Measurements from ENCODE around the gene LMX1B. TPM values are rescaled to one million over a fixed set of nuclear protein-coding genes. Genes with fewer than 3 reads are reported as not detected.

The LMX1B gene
- total RNA-seq, 1 experiment from 2014 or later = 11.3 TPM

DNA sequence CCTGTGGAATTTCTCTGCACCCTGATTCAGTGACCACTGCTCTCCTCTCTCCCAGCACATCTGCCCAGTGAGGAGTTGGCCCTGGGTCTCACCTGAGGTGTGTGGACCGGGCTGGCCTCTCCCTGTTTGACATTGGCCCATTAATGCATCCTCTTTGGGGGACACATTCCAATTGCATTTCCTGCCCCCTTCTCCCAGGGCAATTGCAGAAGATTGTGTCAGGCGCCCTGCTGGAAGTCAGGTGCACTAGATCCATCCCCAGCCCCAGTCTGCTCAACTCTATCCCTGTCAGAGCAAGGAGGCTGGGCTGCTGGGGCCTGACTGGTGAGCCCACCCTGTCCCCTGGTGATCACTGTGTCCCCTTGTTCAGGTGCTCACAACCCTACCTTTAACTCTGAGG, 84.5 kb downstream of the LMX1B start:
- no peak for TF ChIP-seq ELF1 (IDR thresholded peaks at IDR 0.05; ENCODE audit: borderline replicate concordance, low read depth)
- TF ChIP-seq CBX3 (IDR thresholded peaks at IDR 0.05; ENCODE audit: low read depth) = no peak
- no peak overlapping the region for H3K4me3 ChIP-seq (replicated peaks in 1 of 2; ENCODE audit: low read depth in 1 of 2, low read length in 2 of 2)
- no peaks in the 10 kb centered on the region for H3K79me2 ChIP-seq (ENCODE audit: insufficient read depth, low read length)
- ChIA-PET RAD21 (ENCODE audit: low non-redundant PET in 1 of 2, low total read pairs in 2 of 2, uncharacterized antibody in 2 of 2, unreplicated experiment in 2 of 2) (no interaction called here), POLR2A (no interaction called here), CTCF (interaction anchor here (5.9 kb wide), 1 partner anchor 9 kb away, joined by 47 read pairs; no protein-coding TSS in a partner anchor)
- H3K9me3 ChIP-seq (ENCODE audit: control insufficient read depth in 1 of 2, insufficient read depth in 1 of 2, low read depth in 1 of 2, low read length in 2 of 2) = no peaks in the 10 kb centered on the region
- ATAC-seq = no peak
- H3K27me3 ChIP-seq (ENCODE audit: insufficient read depth, low read length) = no peaks in the 10 kb centered on the region
- H3K27ac ChIP-seq (ENCODE audit: low read depth, low read length) = no peak overlapping the region
- H2AFZ ChIP-seq (ENCODE audit: low read depth, low read length, poor library complexity, severe bottlenecking) = no peak overlapping the region
- H3K36me3 ChIP-seq (ENCODE audit: control insufficient read depth in 1 of 2, insufficient read depth in 2 of 2, low read length in 2 of 2) = no peaks in the 10 kb centered on the region
- H3K9ac ChIP-seq (ENCODE audit: low read length) = no peak overlapping the region
- H3K4me2 ChIP-seq (ENCODE audit: low read length) = no peak overlapping the region
- peaks cover 3 to 5% of the 10 kb centered on the region in 2 experiments; a peak in 2 of 4 replicates for H3K4me1 ChIP-seq (ENCODE audit: control insufficient read depth in 1 of 2, insufficient read depth in 2 of 2, low read length in 2 of 2)
- BruUV-seq (replicated peaks) = no TSS peak
- no peaks in the 10 kb centered on the region for H4K20me1 ChIP-seq (ENCODE audit: insufficient read depth)
- intact Hi-C loops (cut with micrococcal nuclease) = no loop called here
- DNase-seq (ENCODE audit: low read depth, low spot score) = no peak
- H3K9me2 ChIP-seq (ENCODE audit: insufficient read depth) = no peaks in the 10 kb centered on the region

DNA sequence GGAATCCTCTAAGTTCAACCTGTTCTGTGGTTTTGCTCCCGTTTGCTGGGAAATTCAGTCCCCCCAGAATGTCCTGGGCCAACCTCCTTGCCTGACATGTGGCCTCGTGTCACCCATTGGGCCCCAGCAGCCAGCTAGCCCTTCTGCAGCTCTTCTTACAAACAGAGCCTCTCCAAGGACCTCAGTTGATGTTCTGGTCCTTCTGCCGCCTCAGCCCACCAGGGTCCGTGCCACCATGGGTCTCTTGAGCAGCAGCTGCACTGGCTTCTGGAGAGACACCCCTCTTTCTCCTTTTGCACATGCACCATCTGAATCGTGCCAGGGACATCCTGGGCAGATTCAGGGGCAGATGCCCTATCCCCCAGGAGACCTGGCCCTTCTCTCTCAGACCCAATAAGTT, 85.0 kb downstream of the LMX1B start:
- Histone ChIP-seq H3K9me2 (ENCODE audit: insufficient read depth) (no peaks in the 10 kb centered on the region), H3K36me3 (ENCODE audit: control insufficient read depth in 1 of 2, insufficient read depth in 2 of 2, low read length in 2 of 2) (no peaks in the 10 kb centered on the region), H2AFZ (ENCODE audit: low read depth, low read length, poor library complexity, severe bottlenecking) (no peak overlapping the region), H4K20me1 (ENCODE audit: insufficient read depth) (no peaks in the 10 kb centered on the region), H3K79me2 (ENCODE audit: insufficient read depth, low read length) (no peaks in the 10 kb centered on the region), H3K27ac (ENCODE audit: low read depth, low read length) (no peak overlapping the region), H3K9ac (ENCODE audit: low read length) (no peak overlapping the region), H3K27me3 (ENCODE audit: insufficient read depth, low read length) (no peaks in the 10 kb centered on the region), H3K4me1 (ENCODE audit: control insufficient read depth in 1 of 2, insufficient read depth in 2 of 2, low read length in 2 of 2) (peaks cover 3 to 5% of the 10 kb centered on the region in 2 experiments; a peak in 2 of 4 replicates), H3K9me3 (ENCODE audit: control insufficient read depth in 1 of 2, insufficient read depth in 1 of 2, low read depth in 1 of 2, low read length in 2 of 2) (no peaks in the 10 kb centered on the region), H3K4me2 (ENCODE audit: low read length) (no peak overlapping the region), H3K4me3 (replicated peaks in 1 of 2; ENCODE audit: low read depth in 1 of 2, low read length in 2 of 2) (no peak overlapping the region)
- ChIA-PET POLR2A (no interaction called here), CTCF (interaction anchor here (5.9 kb wide), 1 partner anchor 9 kb away, joined by 47 read pairs; no protein-coding TSS in a partner anchor), RAD21 (ENCODE audit: low non-redundant PET in 1 of 2, low total read pairs in 2 of 2, uncharacterized antibody in 2 of 2, unreplicated experiment in 2 of 2) (no interaction called here)
- no peak for ATAC-seq
- DNase-seq (ENCODE audit: low read depth, low spot score) = no peak
- TF ChIP-seq JUND (IDR thresholded peaks at IDR 0.05) = no peak
- TF ChIP-seq SIN3A (IDR thresholded peaks at IDR 0.05; ENCODE audit: low read depth) = no peak
- TF ChIP-seq YY1 (IDR thresholded peaks at IDR 0.05; ENCODE audit: extremely low read depth, insufficient replicate concordance, low read depth, low read length) = no peak
- TF ChIP-seq ZFX (IDR thresholded peaks at IDR 0.05) = no peak
- TF ChIP-seq CBX3 (IDR thresholded peaks at IDR 0.05; ENCODE audit: low read depth) = no peak
- TF ChIP-seq ELF1 (IDR thresholded peaks at IDR 0.05; ENCODE audit: borderline replicate concordance, low read depth) = no peak
- no peak for TF ChIP-seq EGR1 (IDR thresholded peaks at IDR 0.05; ENCODE audit: low read depth)
- no peak for TF ChIP-seq TCF7L2 (IDR thresholded peaks at IDR 0.05; ENCODE audit: borderline replicate concordance, extremely low read depth, insufficient read depth, insufficient read length)
- TF ChIP-seq SP1 (IDR thresholded peaks at IDR 0.05; ENCODE audit: low read depth) = no peak
- TF ChIP-seq REST (IDR thresholded peaks at IDR 0.05; ENCODE audit: low read depth) = no peak
- TF ChIP-seq, protein P1, sequence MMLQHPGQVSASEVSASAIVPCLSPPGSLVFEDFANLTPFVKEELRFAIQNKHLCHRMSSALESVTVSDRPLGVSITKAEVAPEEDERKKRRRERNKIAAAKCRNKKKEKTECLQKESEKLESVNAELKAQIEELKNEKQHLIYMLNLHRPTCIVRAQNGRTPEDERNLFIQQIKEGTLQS (IDR thresholded peaks at IDR 0.05) = no peak
- TF ChIP-seq EZH2 (IDR thresholded peaks at IDR 0.05) = no peak
- no peak for TF ChIP-seq FOSL1 (IDR thresholded peaks at IDR 0.05; ENCODE audit: low read depth)
- TF ChIP-seq POLR2AphosphoS5 (IDR thresholded peaks at IDR 0.05; ENCODE audit: low read depth, low read length) = no peak
- no peak for TF ChIP-seq EZH2phosphoT487 (IDR thresholded peaks at IDR 0.05; ENCODE audit: borderline replicate concordance)
- BruUV-seq (replicated peaks) = no TSS peak
- intact Hi-C loops (cut with micrococcal nuclease) = no loop called here

Measured in HCT116 (cell line).